Measurements from ENCODE around the gene LY6G6D. TPM values are rescaled to one million over a fixed set of nuclear protein-coding genes. Genes with fewer than 3 reads are reported as not detected.

Gene LY6G6D
- total RNA-seq, 4 donors from 2014 or later = not detected

DNA sequence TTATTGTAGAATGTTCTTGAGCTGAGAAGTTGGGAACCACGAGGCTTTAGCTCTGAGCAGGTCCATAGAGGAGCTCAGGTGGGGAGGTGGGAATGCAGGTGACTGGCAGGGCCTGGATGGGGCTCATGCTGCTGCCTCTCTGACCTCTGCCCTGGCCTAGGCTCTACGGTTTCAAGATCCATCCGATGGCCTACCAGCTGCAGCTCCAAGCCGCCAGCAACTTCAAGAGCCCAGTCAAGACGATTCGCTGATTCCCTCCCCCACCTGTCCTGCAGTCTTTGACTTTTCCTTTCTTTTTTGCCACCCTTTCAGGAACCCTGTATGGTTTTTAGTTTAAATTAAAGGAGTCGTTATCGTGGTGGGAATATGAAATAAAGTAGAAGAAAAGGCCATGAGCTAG is 45.5 kb upstream of the LY6G6D start, which contains the start of gene LY6G5B:
Gene LY6G5B (plus strand): TSS at position 301 of the 400 bp plus-strand sequence. CDS start 975 bp downstream, outside the sequence.
- H3K4me3 ChIP-seq = no peak within 1 kb of the TSS
- H3K9me3 ChIP-seq = no peaks in the 10 kb centered on the region
- WGBS, 2 donors (ENCODE audit: low coverage in 1 of 2) = 70 to 90% methylated on average over 2 to 8 of the region's 8 CpGs
- H3K27me3 ChIP-seq = no peaks in the 10 kb centered on the region
- peaks cover 0 to 54% (median 30%) of the 10 kb centered on the region in 4 donors for H3K36me3 ChIP-seq
- TF ChIP-seq EP300 (IDR thresholded peaks at IDR 0.05; ENCODE audit: low read depth) (no peak), POLR2AphosphoS5 (IDR thresholded peaks at IDR 0.05) (no peak), POLR2A (IDR thresholded peaks at IDR 0.05) (no peak)
- TF ChIP-seq, protein P1, sequence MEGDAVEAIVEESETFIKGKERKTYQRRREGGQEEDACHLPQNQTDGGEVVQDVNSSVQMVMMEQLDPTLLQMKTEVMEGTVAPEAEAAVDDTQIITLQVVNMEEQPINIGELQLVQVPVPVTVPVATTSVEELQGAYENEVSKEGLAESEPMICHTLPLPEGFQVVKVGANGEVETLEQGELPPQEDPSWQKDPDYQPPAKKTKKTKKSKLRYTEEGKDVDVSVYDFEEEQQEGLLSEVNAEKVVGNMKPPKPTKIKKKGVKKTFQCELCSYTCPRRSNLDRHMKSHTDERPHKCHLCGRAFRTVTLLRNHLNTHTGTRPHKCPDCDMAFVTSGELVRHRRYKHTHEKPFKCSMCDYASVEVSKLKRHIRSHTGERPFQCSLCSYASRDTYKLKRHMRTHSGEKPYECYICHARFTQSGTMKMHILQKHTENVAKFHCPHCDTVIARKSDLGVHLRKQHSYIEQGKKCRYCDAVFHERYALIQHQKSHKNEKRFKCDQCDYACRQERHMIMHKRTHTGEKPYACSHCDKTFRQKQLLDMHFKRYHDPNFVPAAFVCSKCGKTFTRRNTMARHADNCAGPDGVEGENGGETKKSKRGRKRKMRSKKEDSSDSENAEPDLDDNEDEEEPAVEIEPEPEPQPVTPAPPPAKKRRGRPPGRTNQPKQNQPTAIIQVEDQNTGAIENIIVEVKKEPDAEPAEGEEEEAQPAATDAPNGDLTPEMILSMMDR (IDR thresholded peaks at IDR 0.05) = no peak
- in situ Hi-C loops (cut with MboI; ENCODE audit: low pct_ligation_motif_present in 1 of 4, low pct_unique_long_range_greater_than_20kb in 1 of 4, low sequenced_read_pairs in 3 of 4) (loop anchor here in 1 of 4 donors (10.0 kb wide), 1 partner anchor 285 kb away; the partner anchor contains the start of genes NELFE and SKIC2), intact Hi-C loops (cut with DNase I; ENCODE audit: low total_unique reads) (no loop called here)
- DNase-seq = no peak
- H3K27ac ChIP-seq = no peak within 1 kb of the TSS
- H3K4me1 ChIP-seq = peaks cover 8 to 18% (median 11%) of the 10 kb centered on the region in 4 donors

DNA sequence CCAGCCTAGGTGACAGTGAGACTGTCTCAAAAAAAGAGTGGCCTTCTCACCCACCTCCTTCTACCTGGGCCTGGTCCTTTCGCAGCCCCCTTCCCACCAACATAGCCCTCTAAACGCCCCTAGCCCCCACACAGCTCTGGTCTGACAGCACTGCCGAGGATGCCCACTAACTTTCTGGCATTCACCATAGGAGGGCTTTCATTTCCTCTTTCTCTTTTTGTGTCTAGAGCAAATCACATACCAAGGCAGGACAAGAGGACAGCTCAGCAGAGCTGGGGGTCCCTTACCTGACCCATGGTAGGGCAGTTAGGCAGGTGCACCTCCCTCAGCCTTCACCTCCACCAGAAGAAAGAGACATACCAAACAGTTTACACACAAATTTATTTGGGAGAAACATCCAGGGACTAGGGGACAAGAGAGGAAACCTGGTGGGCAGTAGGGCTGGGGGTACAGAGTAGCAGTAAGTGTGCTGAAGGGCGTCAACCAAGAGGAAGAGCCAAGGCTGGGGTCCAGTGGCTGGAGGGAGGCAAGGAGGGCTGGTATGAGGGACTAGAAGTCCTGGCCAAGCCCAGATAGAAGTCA is 38.7 kb upstream of the LY6G6D start:
- no peaks in the 10 kb centered on the region for H3K9me3 ChIP-seq
- in situ Hi-C loops (cut with MboI; ENCODE audit: low pct_ligation_motif_present in 1 of 4, low pct_unique_long_range_greater_than_20kb in 1 of 4, low sequenced_read_pairs in 3 of 4) (loop anchor here in 1 of 4 donors (10.0 kb wide), 1 partner anchor 278 kb away; the partner anchor contains the start of genes NELFE and SKIC2), intact Hi-C loops (cut with DNase I; ENCODE audit: low total_unique reads) (no loop called here)
- DNase-seq = no peak
- 73% methylated on average over 4 of the region's 4 CpGs; no CpG with 5 or more reads in 1 of the 2 donors for WGBS, 2 donors (ENCODE audit: low coverage in 1 of 2)
- no peaks in the 10 kb centered on the region for H3K27me3 ChIP-seq
- no peak for TF ChIP-seq EP300 (IDR thresholded peaks at IDR 0.05; ENCODE audit: low read depth)
- TF ChIP-seq POLR2AphosphoS5 (IDR thresholded peaks at IDR 0.05) = no peak
- TF ChIP-seq POLR2A (IDR thresholded peaks at IDR 0.05) = no peak
- TF ChIP-seq, protein P1 (IDR thresholded peaks at IDR 0.05) = no peak
- no peak overlapping the region for H3K27ac ChIP-seq
- peaks cover 0 to 13% (median 4%) of the 10 kb centered on the region in 4 donors for H3K36me3 ChIP-seq
- H3K4me3 ChIP-seq = no peak overlapping the region
- peaks cover 1 to 12% (median 5%) of the 10 kb centered on the region in 4 donors for H3K4me1 ChIP-seq

DNA sequence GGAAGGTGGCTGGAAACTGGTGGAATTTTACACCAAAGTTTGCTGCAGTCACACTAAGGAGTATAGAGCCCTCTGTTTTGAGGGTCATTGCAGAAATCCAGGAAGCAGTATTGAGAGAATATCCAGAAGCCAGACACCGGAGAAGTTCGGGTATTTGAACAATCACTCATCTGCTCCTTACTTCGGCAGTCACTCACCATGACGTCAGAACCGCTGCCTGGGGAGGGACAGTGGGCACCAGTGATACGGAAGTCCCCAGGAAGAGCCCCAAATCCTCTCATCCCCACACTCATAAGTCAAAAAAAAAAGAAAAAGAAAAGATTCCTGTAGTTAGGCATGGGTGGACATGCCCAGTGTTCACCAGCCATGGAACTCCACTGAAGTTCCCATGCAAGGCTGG is 38.2 kb upstream of the LY6G6D start:
- in situ Hi-C loops (cut with MboI; ENCODE audit: low pct_ligation_motif_present in 1 of 4, low pct_unique_long_range_greater_than_20kb in 1 of 4, low sequenced_read_pairs in 3 of 4) = loop anchor here in 1 of 4 donors (10.0 kb wide), 1 partner anchor 278 kb away; the partner anchor contains the start of genes NELFE and SKIC2

DNA sequence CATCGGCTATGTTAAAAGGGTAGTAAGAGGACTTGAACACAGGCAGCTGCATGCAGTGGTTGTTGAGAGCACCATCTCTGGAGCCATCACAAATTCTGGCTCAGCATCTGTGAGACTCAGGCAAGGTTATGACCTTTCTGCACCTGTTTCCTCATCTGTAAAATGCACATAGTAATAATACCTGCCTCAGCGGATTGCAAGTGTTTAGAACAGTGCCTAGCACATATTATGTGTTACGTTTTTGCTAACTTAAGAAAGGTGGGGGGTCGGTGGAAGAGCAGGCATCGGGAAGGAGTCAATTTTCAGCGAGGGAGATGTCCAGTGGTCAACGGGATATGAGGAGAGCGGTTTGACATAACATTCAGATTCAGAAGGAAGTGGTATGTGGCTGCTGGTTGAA is 37.2 kb upstream of the LY6G6D start:
- intact Hi-C loops (cut with DNase I; ENCODE audit: low total_unique reads) = no loop called here
- Histone ChIP-seq H3K27ac (no peak overlapping the region), H3K9me3 (no peaks in the 10 kb centered on the region), H3K4me1 (peaks cover 5 to 22% (median 11%) of the 10 kb centered on the region in 4 donors), H3K27me3 (no peaks in the 10 kb centered on the region), H3K4me3 (no peak overlapping the region), H3K36me3 (no peaks in the 10 kb centered on the region)
- WGBS, 2 donors (ENCODE audit: low coverage in 1 of 2) = 64 to 75% methylated on average over 6 to 8 of the region's 8 CpGs
- no peak for DNase-seq
- in situ Hi-C loops (cut with MboI; ENCODE audit: low pct_ligation_motif_present in 1 of 4, low pct_unique_long_range_greater_than_20kb in 1 of 4, low sequenced_read_pairs in 3 of 4) = loop anchor here in 1 of 4 donors (10.0 kb wide), 1 partner anchor 277 kb away; the partner anchor contains the start of genes NELFE and SKIC2
- TF ChIP-seq, protein P1 (IDR thresholded peaks at IDR 0.05) = no peak
- TF ChIP-seq POLR2AphosphoS5 (IDR thresholded peaks at IDR 0.05) (no peak), EP300 (IDR thresholded peaks at IDR 0.05; ENCODE audit: low read depth) (no peak), POLR2A (IDR thresholded peaks at IDR 0.05) (no peak)

More for the DNA sequence above, 38.2 kb upstream of the LY6G6D start:
- Histone ChIP-seq H3K27me3 (no peaks in the 10 kb centered on the region), H3K36me3 (peaks cover 0 to 8% (median 3%) of the 10 kb centered on the region in 4 donors), H3K9me3 (no peaks in the 10 kb centered on the region), H3K27ac (no peak overlapping the region), H3K4me3 (no peak overlapping the region), H3K4me1 (peaks cover 5 to 17% (median 10%) of the 10 kb centered on the region in 4 donors)
- WGBS, 2 donors (ENCODE audit: low coverage in 1 of 2) = 83 to 85% methylated on average over 5 to 6 of the region's 6 CpGs
- TF ChIP-seq POLR2A (IDR thresholded peaks at IDR 0.05) (no peak), EP300 (IDR thresholded peaks at IDR 0.05; ENCODE audit: low read depth) (no peak), POLR2AphosphoS5 (IDR thresholded peaks at IDR 0.05) (no peak)
- TF ChIP-seq, protein P1 (IDR thresholded peaks at IDR 0.05) = no peak
- no peak for DNase-seq
- intact Hi-C loops (cut with DNase I; ENCODE audit: low total_unique reads) = no loop called here

Measured in transverse colon (tissue), 4 donors.